ENCODE data around the gene KAZN.

KAZN gene

DNA sequence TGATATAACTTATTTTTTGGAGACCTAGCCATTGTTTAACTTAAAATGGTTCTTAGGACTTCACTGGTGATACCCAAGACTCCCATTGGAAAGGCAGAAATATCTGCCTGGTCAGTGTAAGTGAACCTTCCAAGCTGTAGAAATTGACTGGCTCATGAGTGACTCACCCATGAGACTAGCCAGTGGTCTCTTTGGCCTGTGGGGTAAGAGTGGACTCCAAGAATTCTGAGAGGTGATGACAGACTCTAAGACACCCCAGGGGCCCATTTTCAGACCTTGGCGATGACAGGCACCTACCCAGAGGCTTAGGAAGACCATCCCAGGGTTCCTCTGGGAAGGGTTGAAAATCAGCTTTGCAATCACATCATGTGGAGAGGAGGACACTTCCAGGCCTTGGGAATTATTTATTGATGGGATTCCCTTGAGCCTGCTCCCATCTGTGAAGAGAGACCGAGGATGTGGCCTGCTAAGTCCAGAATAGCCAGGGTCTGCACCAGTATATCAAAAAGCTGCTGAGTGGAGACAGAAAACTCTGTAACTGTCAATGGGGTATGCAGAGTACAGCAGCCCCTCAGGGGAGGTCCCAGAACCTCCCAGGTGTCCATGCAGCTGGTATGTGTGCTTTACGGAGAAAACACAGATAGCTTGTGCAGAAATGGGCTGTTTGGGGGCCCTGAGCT is 78.9 kb downstream of the KAZN start:
- no peak for DNase-seq (ENCODE audit: low read depth in 2 of 2)

DNA sequence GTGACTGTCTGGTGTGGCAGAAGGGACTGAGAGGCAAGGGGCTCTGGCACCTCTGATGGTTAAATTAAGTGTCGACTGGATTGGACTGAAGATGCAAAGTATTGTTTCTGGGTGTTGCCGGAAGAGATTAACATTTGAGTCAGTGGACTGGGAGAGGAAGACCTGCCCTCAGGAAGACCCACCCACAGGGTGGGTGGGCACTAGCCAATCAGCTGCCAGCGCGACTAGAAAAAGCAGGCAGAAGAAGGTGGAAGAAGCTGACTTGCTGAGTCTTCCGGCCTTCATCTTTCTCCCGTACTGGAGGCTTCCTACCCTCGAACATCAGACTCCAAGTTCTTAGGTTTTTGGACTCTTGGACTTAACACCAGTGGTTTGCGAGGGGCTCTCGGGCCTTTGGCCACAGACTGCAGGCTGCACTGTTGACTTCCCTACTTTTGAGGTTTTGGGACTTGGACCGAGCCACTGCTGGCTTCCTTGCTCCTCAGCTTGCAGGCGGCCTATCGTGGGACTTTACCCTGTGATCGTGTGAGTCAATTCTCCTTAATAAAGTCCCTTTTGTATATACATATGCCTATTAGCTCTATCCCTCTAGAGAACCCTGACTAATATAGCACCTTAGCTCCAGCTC is 79.6 kb downstream of the KAZN start:
- DNase-seq (ENCODE audit: low read depth in 2 of 2): no peak

DNA sequence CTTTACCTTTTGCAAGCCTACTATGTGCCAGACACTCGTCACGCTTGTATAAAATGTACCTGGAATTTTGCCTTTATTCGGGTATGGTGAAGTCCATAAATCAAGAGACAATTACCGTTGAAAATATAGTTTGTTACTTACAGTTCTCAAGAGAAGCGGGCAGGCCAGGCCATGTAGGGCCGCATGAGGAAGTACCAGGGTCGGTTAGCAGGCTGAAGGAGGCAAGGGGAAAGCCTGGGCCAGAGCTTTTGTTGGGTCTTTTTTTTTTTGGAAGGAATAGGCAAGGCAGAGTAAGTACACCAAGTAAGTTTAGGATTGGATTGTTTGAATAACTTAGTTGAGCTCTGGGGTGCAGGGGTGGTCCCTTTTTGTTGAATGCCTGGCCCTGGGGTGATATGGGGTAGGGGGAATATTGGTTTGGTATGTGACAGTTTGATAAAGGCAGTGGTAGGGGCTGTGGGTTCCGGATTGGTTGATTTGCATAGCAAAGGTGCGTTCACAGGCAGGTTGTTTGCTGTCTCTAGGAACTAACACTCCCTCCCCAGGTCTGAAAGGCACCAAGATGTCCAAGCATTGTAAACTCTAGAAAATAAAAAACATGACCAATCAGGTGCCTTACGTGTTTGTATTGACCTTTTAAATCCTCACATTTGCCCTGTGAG is 80.7 kb downstream of the KAZN start:
- DNase-seq (ENCODE audit: low read depth in 2 of 2): no peak

DNA sequence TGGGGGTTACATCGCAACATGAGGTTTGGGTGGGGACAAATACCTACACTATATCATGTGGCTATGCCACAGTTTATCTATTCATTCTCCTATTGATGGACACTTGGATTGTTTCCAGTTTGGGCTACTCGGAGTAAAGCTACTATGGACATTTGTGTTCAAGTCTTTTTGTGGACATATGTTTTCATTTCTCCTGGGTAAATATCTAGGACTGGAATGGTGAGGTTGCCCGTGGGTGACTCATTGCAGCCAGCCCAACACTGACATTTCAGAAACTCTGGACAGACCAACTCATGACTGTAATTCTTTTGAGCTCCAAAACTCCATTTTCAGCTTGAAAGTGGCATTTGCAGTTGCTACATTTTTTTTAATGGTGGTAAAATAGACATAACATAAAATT is 82.7 kb downstream of the KAZN start:
- no peak for DNase-seq (ENCODE audit: low read depth in 2 of 2)

DNA sequence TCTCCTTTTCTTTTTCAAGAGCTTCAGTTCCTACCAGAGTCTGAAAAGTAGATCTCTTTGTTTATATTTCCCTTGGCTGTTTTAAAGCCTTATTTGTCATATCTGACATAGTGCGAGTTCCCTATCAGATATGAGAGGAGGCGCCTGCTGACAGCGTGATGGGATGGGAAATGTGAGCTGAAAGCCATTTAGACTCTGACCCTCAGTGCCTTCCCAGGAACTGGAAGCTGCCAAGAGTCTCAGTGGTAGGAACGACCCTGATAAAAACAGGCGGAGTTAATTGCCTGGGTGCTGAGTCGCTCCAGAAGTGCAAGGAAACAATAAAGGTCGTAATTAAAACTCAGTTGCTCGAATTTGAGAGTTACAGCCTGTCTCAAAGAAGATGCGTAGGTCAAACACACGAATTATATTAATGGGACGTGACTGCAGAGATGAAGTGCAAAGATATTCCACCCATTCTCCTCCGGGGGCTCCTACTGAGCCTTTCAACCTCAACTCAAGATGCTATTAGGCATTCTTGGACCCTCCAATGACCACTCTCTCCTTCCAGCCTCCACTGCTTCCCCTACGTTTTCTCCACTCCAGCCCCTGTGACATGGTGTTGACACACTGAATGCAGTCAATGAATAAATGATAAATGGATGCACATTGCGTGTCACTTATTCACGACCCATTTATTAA is 84.6 kb downstream of the KAZN start:
- DNase-seq (ENCODE audit: low read depth in 2 of 2): no peak

DNA sequence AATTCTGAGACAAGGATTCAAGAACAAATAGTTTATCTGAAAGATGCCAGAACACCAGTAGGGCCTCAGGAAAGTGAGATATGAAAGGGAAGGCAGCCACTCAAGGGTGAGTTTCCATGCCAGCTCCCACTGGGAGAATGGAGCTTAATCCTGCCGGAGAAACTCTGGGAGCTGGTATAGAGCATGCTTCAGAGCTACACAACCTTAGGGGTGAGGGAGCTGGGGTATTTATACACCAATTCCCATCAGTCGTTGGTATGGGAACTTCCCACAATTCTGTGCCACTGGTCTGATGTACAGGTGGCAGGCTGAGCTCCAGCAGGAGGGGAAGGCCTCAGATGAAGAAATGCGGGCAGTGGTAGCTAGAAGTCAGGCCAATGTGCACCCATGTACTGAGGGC is 86.6 kb downstream of the KAZN start:
- DNase-seq (ENCODE audit: low read depth in 2 of 2): no peak

DNA sequence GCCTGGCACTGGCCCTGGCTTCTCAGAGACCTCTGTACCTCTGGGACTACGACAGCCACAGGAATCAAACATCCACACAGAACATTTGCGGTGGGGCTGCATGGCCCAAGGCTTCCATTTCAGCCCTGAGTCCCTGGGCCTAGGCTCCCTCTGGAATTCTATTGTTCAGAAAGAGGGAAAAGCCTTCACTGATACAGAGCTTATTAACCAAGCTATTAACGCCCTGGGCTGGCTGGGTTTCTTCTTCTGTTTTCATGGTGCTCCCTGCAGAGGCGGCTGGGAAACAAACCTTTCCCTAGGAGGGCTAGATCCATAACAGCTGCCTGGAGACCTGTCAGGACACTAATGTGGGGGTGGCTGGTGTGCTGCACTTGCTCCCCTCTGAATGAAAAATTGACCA is 88.2 kb downstream of the KAZN start:
- DNase-seq (ENCODE audit: low read depth in 2 of 2): no peak

DNA sequence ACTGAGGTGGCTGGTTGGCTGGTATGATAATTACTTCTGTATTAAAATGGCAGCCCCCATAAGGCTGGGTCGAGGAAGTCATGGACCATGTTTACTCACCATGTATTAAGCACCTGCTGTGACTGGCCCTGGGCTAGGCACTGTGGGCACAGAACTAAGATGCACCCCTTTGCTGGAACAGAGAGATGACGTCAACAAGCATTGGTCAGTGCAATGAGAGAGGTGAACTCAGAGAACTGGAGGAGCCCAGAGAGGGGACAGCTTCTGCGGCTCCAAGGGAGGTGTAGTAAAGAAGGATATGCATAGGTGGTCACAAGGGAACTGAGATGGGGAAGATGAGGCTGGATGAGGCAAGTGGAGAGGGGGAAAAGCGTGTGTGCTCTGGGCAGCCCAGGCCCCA is 88.7 kb downstream of the KAZN start:
- DNase-seq (ENCODE audit: low read depth in 2 of 2): no peak

DNA sequence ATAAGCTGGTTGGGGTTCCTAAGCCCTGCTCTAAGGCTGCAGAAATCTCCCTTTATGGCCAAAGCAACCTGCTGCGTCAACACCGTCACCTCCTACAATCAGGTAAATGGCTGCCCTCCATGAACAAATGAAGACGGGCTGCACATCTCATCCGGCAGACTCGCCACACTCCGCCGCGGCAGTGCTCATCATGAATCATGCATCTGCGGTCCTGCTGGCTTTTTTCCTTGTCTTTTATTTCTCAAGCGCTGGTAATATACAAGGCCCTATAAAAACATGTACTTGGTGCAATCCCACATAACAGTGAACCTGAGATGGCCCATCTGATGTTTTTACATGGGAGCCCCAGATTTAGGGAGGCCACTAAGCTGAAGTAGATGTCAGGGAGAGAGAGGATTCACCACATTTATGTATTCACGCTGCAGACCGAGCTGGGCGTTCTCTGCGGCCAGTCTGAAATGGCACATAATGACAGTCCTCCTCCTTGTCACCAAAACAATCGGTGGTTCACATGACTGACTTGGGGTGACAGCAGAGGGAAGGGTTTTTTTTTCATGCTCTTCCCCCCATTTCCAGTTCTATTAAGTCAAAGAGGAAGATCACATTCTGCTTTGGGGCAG is 91.6 kb downstream of the KAZN start:
- no peak for DNase-seq (ENCODE audit: low read depth in 2 of 2)

DNA sequence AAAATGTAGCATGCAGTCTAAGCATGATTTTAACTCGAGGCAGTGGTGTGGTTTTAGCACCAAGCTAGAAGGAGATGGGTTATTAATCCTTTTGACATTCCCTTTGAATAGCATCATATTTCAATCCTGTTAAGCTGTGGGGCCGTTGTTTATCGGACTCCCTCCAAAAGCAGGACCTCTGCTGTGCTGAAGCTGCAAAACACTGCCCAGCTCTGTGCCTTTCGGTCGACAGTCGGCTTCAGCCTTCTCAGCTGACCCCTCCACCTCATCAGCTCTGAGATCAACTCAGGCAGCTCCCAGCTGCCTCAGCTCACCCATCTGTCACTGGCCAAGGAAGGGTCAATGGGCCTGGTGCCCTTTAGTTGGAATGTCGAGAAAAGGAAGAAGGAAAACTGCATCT is 95.5 kb downstream of the KAZN start:
- DNase-seq (ENCODE audit: low read depth in 2 of 2): no peak

DNA sequence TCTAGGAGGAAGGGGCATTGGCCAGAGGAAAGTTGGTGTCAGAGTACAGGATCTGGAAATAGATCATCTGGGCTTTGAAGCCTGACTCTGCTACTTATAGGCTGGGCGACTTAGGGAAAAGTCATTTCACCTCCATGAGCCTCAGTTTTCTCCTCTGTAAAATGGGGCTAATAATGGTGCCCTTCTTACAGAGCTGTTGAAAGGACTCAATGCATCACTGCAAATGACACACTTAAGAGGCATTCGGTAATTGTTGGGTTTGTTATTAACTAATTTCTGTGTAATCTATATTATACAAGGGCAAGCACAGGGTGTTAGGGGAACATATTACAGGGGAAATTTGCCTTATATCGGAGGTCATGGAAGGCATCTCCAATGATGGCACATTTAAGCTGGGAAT is 96.1 kb downstream of the KAZN start:
- DNase-seq (ENCODE audit: low read depth in 2 of 2): no peak

DNA sequence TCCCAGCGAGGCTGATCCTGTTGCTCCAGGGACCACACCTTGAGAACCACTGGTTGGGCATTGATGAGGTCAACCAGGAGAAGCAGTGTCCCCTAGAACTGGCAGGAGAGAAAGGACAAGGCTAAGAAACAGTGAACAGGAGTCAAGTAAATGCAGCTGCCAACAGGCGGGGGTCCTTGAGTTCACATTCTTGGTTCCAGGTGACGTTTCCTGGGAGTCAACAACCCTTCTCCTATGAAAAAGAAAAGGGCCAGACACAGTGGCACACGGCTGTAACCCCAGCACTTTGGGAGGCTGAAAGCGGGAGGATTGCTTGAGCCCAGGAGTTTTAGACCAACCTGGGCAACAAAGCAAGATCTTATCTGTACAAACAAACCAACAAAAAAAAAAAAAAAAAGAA is 98.3 kb downstream of the KAZN start:
- no peak for DNase-seq (ENCODE audit: low read depth in 2 of 2)

DNA sequence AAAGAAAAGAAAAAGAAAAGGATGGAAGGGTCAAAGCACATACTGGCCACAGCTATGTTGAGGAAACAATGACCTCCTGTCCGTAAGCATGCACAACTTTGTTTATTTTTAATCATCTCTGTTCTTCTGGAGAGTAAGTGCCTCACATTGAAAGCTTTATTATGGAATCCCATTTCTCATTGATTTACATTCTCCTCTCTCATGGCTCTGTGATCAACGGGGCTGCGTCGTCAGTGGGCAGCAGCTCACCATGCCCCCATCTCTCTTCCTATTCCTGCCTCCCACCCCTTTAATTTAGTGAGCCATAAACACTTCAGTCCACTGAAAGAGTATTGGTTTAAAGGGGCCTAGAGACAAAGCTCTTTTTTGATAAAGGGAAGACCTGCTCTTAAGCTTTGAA is 98.9 kb downstream of the KAZN start:
- DNase-seq (ENCODE audit: low read depth in 2 of 2): no peak

DNA sequence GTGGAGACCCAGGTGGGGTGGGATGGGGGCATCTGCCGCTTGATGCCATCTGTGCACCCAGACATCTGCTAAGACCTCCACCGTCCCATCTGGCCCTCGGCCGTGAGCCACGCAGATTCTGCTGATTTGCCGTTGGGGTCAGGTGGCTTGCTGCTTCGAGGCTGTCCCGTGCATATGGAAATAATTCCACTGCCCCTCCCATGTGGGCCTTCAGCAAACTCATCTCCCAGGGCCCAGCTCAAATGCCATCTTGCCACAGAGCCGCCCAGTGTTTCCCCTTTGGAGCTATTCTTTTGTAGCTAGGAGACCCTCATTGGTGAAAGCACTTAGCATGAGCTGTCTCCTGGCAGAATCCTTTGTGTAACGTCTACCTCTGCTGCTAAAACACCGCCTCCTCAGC is 99.8 kb downstream of the KAZN start:
- DNase-seq (ENCODE audit: low read depth in 2 of 2): no peak

DNA sequence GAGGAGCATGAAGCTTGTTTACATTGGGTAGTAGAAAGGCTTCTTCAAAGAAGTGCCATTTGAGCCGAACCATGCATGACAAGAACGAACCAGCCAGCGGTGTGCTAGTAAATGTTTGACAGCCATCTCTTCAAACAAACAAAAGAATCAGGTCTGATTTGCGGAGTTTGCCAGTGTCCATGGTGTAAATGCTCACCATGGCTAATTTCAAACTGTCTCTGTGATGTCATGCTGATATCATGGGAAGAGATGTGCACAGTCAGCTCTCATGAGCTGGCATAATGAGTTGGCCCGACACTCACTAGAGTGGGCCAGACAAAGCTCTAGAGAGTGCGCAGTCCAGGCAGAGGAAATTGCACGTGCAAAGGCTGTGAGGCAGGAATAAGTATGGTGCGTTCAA is 101.1 kb downstream of the KAZN start:
- no peak for DNase-seq (ENCODE audit: low read depth in 2 of 2)

DNA sequence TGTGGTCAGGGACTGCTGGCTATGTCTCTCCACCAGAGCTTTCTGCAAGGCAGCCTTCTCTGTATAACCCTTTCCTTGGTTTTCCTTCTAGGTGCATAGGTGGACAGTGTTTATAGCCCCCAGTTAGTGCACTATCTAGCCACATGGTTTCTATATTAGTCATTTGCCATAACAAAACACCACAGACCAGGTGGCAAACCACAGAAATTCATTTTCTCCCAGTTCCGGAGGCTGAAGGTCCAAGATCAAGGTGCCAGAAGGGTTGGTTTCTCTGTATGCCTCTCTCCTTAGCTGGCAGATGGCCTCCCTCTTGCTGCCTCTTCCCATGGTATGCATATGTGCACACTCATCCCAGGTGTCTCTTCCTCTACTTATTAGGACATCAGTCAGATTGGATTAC is 106.4 kb downstream of the KAZN start:
- no peak for DNase-seq (ENCODE audit: low read depth in 2 of 2)

DNA sequence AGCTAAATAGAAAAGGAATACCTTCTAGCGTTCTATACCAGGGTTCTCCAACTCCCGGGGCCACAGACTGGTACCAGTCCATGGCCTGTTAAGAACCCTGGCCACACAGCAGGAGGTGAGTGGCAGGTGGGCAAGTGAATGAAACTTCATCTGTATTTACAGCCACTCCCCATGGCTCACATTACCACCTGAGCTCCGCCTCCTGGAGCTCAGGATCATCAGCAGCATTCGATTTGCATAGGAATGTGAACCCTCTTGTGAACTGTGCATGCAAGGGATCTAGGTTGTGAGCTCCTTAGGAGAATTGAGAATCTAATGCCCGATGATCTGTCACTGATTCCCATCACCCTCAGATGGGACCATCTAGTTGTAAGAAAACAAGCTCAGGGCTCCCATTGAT is 107.3 kb downstream of the KAZN start:
- DNase-seq (ENCODE audit: low read depth in 2 of 2): no peak

DNA sequence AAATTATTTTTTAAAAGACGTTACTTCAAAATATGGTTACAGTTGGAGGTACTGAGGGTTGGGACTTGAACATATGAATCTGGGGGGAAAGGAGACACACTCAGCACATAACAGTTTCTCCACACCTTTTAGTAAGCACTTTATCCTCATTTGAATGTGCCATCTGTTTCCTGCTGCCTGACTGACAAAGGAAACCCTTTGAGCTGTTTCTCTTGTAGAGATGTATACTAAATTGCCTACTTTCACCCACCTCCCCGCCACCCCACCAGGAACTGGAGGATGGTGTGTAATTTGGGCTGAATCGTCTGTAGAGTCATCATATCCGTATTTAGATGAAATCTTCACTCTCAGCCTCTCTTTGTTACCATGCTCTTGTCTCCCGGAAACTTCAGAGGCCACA is 108.1 kb downstream of the KAZN start:
- no peak for DNase-seq (ENCODE audit: low read depth in 2 of 2)

DNA sequence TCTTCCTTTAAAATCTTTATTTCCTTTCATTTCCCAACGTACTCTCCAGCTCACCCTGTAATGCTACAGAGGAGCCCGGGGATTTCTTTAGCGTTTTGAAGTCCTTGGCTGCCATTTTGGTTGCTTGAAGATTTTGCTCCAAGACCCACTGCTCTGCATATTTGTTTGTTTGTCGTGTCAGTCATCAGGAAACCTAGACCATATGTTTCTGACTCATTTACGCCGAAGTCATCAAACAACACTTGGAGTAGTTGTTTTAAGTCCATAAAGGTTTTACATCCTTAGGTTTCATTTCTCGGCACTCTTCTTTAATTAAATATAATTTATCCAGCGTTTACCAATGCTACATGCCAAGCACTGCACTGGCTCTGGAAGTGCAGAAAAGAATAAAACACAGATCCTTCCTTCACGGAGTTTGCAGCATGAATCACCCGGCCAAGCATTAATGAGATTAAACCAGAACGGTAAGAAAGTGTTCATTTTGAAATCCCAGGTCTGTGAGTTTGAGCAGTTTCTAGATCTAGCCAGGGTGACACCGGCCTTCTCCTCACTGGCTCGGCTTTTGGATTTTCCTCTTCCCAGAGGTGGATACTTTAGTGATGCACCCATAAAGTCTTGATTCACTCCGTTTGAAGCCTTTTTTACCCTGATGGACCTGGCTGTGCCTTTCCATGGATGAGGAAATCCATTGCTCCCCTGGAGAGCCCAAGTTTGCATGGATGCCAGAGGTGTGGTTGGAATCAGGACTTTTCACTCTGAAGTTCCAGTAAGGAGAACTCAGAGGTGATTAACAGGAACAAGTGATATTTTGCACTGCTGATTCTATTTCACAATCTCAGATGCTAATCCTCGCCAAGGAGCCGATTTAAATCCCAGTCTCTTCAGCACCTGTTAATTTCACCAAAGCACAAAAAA is 109.3 kb downstream of the KAZN start:
- DNase-seq (ENCODE audit: low read depth in 2 of 2): no peak

DNA sequence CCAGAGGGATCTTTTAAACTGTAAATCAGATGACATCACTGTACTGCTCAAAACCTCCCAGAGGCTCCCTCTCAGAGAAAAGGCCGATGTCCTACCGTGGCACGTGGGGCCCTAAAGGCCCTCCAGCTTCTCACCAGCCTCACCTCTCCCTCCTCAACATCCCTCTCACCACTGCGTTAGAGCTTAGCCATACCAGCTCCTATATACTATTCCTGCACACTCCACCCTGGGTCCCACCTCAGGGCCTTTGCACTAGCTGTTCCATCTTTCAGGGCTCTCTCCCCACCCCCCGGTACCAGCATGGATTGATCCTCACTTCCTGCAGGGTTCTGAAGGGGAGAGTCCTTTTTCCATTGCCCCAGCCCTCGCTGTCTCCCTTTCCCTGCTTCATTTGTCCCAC is 111.8 kb downstream of the KAZN start:
- DNase-seq (ENCODE audit: low read depth in 2 of 2): no peak

DNA sequence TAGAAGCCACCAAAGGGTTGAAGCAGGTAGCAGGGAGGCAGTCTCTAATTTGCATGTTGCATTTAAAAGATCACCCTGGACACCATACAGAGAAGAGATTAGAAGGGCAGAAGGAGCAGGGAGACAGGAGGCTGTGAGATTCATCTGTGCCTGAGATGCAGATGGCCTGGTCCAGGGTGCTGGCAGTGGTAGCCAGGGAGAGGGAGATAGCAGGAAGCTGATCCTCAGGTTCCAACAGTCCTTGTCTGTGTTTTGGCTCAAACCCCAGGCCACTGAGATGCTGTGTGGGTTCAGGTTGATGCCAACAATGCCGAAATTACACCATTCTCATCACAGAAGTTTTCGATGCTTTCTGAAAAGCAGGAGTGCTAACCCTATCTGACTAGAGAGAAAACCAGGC is 113.7 kb downstream of the KAZN start:
- no peak for DNase-seq (ENCODE audit: low read depth in 2 of 2)

Measured in stimulated activated CD4-positive, alpha-beta T cell treated with anti-CD3 and anti-CD28 coated beads, Interleukin-15, amount 100 ng/mL, for 48 hours (primary cell).